WTC11 (cell line): ENCODE measurements around the gene SDHAF1. TPM values are rescaled to one million over a fixed set of nuclear protein-coding genes. Genes with fewer than 3 reads are reported as not detected.

ENCODE experiments used
- ATAC-seq: fragments of 200-7000 bp; cut with Tn5 transposase; 2 replicates; pipeline ENCODE4 v1.10.0; 2021; ENCODE audit warnings: mild to moderate bottlenecking, moderate library complexity
- CTCF ChIA-PET: fragments of 300-600 bp; sonication (Branson Sonifier 250); formaldehyde crosslinking; loops from one replicate; lab custom pipeline; 2021; ENCODE audit warnings: antibody characterized with exemption; lab: Charles Lee
- POLR2A ChIA-PET: fragments of 350-600 bp; sonication (Branson Sonifier 250); formaldehyde crosslinking; loops from one replicate; lab custom pipeline; 2021; ENCODE audit warnings: antibody characterized with exemption; lab: Charles Lee
- DNase-seq: peaks from one replicate; pipeline ENCODE4 v3.0.0; 2021; ENCODE audit warnings: low spot score
- H3K27ac Mint-ChIP-seq: 2 replicates; pipeline ENCODE4 v1.8.0; 2021; ENCODE audit warnings: mixed read lengths
- H3K27me3 Mint-ChIP-seq: 2 replicates; pipeline ENCODE4 v1.8.0; 2021; ENCODE audit warnings: low read depth, mild to moderate bottlenecking, moderate library complexity, mixed read lengths
- H3K36me3 Mint-ChIP-seq: 2 replicates; pipeline ENCODE4 v1.8.0; 2021; ENCODE audit warnings: mixed read lengths
- H3K4me1 Mint-ChIP-seq: 2 replicates; pipeline ENCODE4 v1.8.0; 2022; ENCODE audit warnings: mixed read lengths
- H3K4me3 Mint-ChIP-seq: 2 replicates; pipeline ENCODE4 v1.8.0; 2021; ENCODE audit warnings: mild to moderate bottlenecking, moderate library complexity, mixed read lengths
- H3K9me3 Mint-ChIP-seq: 2 replicates; pipeline ENCODE4 v1.8.0; 2021; ENCODE audit warnings: mixed read lengths
- ATF2 ChIP-seq: sonication (generic); formaldehyde crosslinking; IDR thresholded peaks from 2 replicates; pipeline ENCODE4 v1.8.1; 2022; ENCODE audit warnings: low read depth, missing genetic modification reagents, borderline replicate concordance
- CREM ChIP-seq: sonication (generic); formaldehyde crosslinking; IDR thresholded peaks from 2 replicates; pipeline ENCODE4 v1.8.1; 2022; ENCODE audit warnings: mild to moderate bottlenecking, missing genetic modification reagents, moderate library complexity
- KAT7 ChIP-seq: sonication (generic); formaldehyde crosslinking; IDR thresholded peaks from 2 replicates; pipeline ENCODE4 v1.8.1; 2023; ENCODE audit warnings: missing genetic modification reagents, mild to moderate bottlenecking, borderline replicate concordance
- NR2C2 ChIP-seq: sonication (generic); formaldehyde crosslinking; IDR thresholded peaks from 2 replicates; pipeline ENCODE4 v1.8.0; 2022; ENCODE audit warnings: mild to moderate bottlenecking, missing genetic modification reagents
- NR3C1 ChIP-seq: sonication (generic); formaldehyde crosslinking; conservative IDR thresholded peaks from 2 replicates; pipeline ENCODE4 v1.8.1; 2023; ENCODE audit warnings: low read depth, mild to moderate bottlenecking, missing genetic modification reagents
- OVOL2 ChIP-seq: fragments of 250-450 bp; sonication (Bioruptor Pico); IDR thresholded peaks from 2 replicates; pipeline ENCODE4 v1.9.0; 2021; ENCODE audit warnings: mild to moderate bottlenecking, borderline replicate concordance
- PREB ChIP-seq: sonication (generic); formaldehyde crosslinking; IDR thresholded peaks from 2 replicates; pipeline ENCODE4 v1.8.1; 2022; ENCODE audit warnings: mild to moderate bottlenecking, missing genetic modification reagents, moderate library complexity, borderline replicate concordance
- PRRX2 ChIP-seq: fragments of 250-450 bp; sonication (Bioruptor Pico); IDR thresholded peaks from 2 replicates; pipeline ENCODE4 v1.8.0; 2021; ENCODE audit warnings: mild to moderate bottlenecking
- ZNF121 ChIP-seq: sonication (generic); formaldehyde crosslinking; IDR thresholded peaks from 2 replicates; pipeline ENCODE4 v1.8.0; 2023; ENCODE audit warnings: missing genetic modification reagents
- ZNF138 ChIP-seq: sonication (generic); formaldehyde crosslinking; conservative IDR thresholded peaks from 2 replicates; pipeline ENCODE4 v1.8.1; 2022; ENCODE audit warnings: mild to moderate bottlenecking, moderate library complexity, missing genetic modification reagents
- ZNF396 ChIP-seq: fragments of 250-450 bp; sonication (Bioruptor Pico); IDR thresholded peaks from 2 replicates; pipeline ENCODE4 v1.8.0; 2021; ENCODE audit warnings: mild to moderate bottlenecking, moderate library complexity, borderline replicate concordance
- ZNF671 ChIP-seq: fragments of 250-450 bp; sonication (Bioruptor Pico); IDR thresholded peaks from 2 replicates; pipeline ENCODE4 v1.8.0; 2021; ENCODE audit warnings: mild to moderate bottlenecking
- total RNA-seq: library from RNA; stranded (reverse); gene quantifications from 3 replicates; pipeline ENCODE4 v1.2.3, GENCODE V29; 2021
- TF ChIP-seq, protein P1 (sequence below): sonication (generic); formaldehyde crosslinking; IDR thresholded peaks from 2 replicates; pipeline ENCODE4 v1.8.0; 2022; ENCODE audit warnings: mild to moderate bottlenecking, missing genetic modification reagents
- TF ChIP-seq, protein P2 (sequence below): fragments of 250-450 bp; sonication (Bioruptor Pico); IDR thresholded peaks from 2 replicates; pipeline ENCODE4 v2.1.2; 2022; ENCODE audit warnings: mild to moderate bottlenecking, moderate library complexity
- TF ChIP-seq, protein P3 (sequence below): sonication (generic); formaldehyde crosslinking; IDR thresholded peaks from 2 replicates; pipeline ENCODE4 v1.8.0; 2023; ENCODE audit warnings: missing genetic modification reagents, mild to moderate bottlenecking, borderline replicate concordance

SDHAF1 gene
- total RNA-seq, 1 experiment from 2014 or later, result 20.8 TPM

- POLR2A ChIA-PET, result no interaction called here
These were observed 30.6 kb downstream of the SDHAF1 start for GRCh38 chr19:36025541-36025940.

GRCh38 chr19:36026091-36026876, 31.3 kb downstream of the SDHAF1 start:
- no peak overlapping the region for H3K27ac Mint-ChIP-seq
- CTCF ChIA-PET, result no interaction called here
- H3K36me3 Mint-ChIP-seq, result peaks cover 10% of the 10 kb centered on the region
- no peaks in the 10 kb centered on the region for H3K4me1 Mint-ChIP-seq
- POLR2A ChIA-PET, result no interaction called here
- DNase-seq (no peak), ATAC-seq (no peak)
- H3K9me3 Mint-ChIP-seq, result no peaks in the 10 kb centered on the region
- TF ChIP-seq OVOL2 (no peak), PREB (CRISPR knock-in tag) (no peak), ZNF396 (CRISPR knock-in tag) (no peak), ZNF138 (CRISPR knock-in tag) (no peak), ATF2 (CRISPR knock-in tag) (no peak), CREM (no peak), NR3C1 (CRISPR knock-in tag) (no peak), NR2C2 (CRISPR knock-in tag) (no peak), KAT7 (no peak)
- H3K27me3 Mint-ChIP-seq, result peaks cover 6% of the 10 kb centered on the region; the same call in 1 of the 2 replicates
- H3K4me3 Mint-ChIP-seq, result no peak overlapping the region

More at GRCh38 chr19:36025541-36025940, 30.6 kb downstream of the SDHAF1 start:
- no peak overlapping the region for H3K27ac Mint-ChIP-seq
- H3K27me3 Mint-ChIP-seq, result peaks cover 4% of the 10 kb centered on the region; the same call in 1 of the 2 replicates
- H3K36me3 Mint-ChIP-seq, result peaks cover 15% of the 10 kb centered on the region
- DNase-seq (no peak), ATAC-seq (no peak)
- CTCF ChIA-PET, result no interaction called here
- no peak for TF ChIP-seq ATF2 (CRISPR knock-in tag)
- TF ChIP-seq, protein P1, sequence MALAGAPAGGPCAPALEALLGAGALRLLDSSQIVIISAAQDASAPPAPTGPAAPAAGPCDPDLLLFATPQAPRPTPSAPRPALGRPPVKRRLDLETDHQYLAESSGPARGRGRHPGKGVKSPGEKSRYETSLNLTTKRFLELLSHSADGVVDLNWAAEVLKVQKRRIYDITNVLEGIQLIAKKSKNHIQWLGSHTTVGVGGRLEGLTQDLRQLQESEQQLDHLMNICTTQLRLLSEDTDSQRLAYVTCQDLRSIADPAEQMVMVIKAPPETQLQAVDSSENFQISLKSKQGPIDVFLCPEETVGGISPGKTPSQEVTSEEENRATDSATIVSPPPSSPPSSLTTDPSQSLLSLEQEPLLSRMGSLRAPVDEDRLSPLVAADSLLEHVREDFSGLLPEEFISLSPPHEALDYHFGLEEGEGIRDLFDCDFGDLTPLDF (CRISPR knock-in tag), result no peak
- TF ChIP-seq, protein P2, sequence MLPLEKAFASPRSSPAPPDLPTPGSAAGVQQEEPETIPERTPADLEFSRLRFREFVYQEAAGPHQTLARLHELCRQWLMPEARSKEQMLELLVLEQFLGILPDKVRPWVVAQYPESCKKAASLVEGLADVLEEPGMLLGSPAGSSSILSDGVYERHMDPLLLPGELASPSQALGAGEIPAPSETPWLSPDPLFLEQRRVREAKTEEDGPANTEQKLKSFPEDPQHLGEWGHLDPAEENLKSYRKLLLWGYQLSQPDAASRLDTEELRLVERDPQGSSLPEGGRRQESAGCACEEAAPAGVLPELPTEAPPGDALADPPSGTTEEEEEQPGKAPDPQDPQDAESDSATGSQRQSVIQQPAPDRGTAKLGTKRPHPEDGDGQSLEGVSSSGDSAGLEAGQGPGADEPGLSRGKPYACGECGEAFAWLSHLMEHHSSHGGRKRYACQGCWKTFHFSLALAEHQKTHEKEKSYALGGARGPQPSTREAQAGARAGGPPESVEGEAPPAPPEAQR (CRISPR knock-in tag), result no peak
- no peak for TF ChIP-seq PRRX2 (CRISPR knock-in tag)
- TF ChIP-seq KAT7, result no peak
- H3K4me1 Mint-ChIP-seq, result no peaks in the 10 kb centered on the region
- H3K4me3 Mint-ChIP-seq, result no peak overlapping the region
- no peaks in the 10 kb centered on the region for H3K9me3 Mint-ChIP-seq

DNA sequence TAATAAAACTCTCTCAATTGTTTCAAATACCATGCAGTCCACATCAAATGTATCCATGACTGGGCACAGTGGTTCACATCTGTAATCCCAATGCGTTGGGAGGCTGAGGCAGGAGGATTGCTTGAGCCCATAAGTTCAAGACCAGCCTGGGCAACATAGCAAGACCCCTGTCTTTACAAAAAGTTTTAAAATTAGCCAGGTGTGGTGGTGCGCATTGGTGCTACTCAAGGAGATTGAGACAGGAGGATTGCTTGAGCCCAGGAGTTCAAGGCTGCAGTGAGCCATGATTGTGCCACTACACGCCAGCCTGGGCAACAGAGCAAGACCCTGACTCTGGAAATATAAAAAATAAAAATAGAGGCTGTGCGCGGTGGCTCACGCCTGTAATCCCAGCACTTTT, 32.7 kb downstream of the SDHAF1 start:
- POLR2A ChIA-PET, result no interaction called here
- no peak overlapping the region for H3K4me3 Mint-ChIP-seq

More for the DNA sequence above, 32.7 kb downstream of the SDHAF1 start:
- CTCF ChIA-PET, result no interaction called here
- TF ChIP-seq, protein P3, sequence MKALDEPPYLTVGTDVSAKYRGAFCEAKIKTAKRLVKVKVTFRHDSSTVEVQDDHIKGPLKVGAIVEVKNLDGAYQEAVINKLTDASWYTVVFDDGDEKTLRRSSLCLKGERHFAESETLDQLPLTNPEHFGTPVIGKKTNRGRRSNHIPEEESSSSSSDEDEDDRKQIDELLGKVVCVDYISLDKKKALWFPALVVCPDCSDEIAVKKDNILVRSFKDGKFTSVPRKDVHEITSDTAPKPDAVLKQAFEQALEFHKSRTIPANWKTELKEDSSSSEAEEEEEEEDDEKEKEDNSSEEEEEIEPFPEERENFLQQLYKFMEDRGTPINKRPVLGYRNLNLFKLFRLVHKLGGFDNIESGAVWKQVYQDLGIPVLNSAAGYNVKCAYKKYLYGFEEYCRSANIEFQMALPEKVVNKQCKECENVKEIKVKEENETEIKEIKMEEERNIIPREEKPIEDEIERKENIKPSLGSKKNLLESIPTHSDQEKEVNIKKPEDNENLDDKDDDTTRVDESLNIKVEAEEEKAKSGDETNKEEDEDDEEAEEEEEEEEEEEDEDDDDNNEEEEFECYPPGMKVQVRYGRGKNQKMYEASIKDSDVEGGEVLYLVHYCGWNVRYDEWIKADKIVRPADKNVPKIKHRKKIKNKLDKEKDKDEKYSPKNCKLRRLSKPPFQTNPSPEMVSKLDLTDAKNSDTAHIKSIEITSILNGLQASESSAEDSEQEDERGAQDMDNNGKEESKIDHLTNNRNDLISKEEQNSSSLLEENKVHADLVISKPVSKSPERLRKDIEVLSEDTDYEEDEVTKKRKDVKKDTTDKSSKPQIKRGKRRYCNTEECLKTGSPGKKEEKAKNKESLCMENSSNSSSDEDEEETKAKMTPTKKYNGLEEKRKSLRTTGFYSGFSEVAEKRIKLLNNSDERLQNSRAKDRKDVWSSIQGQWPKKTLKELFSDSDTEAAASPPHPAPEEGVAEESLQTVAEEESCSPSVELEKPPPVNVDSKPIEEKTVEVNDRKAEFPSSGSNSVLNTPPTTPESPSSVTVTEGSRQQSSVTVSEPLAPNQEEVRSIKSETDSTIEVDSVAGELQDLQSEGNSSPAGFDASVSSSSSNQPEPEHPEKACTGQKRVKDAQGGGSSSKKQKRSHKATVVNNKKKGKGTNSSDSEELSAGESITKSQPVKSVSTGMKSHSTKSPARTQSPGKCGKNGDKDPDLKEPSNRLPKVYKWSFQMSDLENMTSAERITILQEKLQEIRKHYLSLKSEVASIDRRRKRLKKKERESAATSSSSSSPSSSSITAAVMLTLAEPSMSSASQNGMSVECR, result no peak
- no peak for TF ChIP-seq ZNF671
- peak; percentile 88 for TF ChIP-seq ZNF121
- TF ChIP-seq CREM, result no peak
- peaks cover 8% of the 10 kb centered on the region for H3K36me3 Mint-ChIP-seq
- no peak for ATAC-seq
- peaks cover 6% of the 10 kb centered on the region; the same call in 1 of the 2 replicates for H3K27me3 Mint-ChIP-seq
- no peak for DNase-seq
- peaks cover 2% of the 10 kb centered on the region; the same call in 1 of the 2 replicates for H3K4me1 Mint-ChIP-seq
- H3K9me3 Mint-ChIP-seq, result no peaks in the 10 kb centered on the region
- H3K27ac Mint-ChIP-seq, result no peak overlapping the region
